Gastroesophageal sphincter (tissue), 4 donors: ENCODE data around the gene XPO6. TPM values are rescaled to one million over a fixed set of nuclear protein-coding genes. Genes with fewer than 3 reads are reported as not detected.

ENCODE experiments used
- ATAC-seq: fragments of 150-250 bp; one replicate; pipeline ENCODE4 v1.9.1; 2016; ENCODE audit warnings: mild to moderate bottlenecking, moderate library complexity
- H3K27ac ChIP-seq, 4 donors: fragments of 200-600 bp; sonication (generic) in 3 of 4; 1 replicate in 3 of 4; 2 replicates in 1 of 4; pipeline ENCODE4 v1.5.1; 2016 to 2019
- H3K27me3 ChIP-seq: fragments of 200-600 bp; sonication (generic); one replicate; pipeline ENCODE4 v1.5.1; 2019
- H3K36me3 ChIP-seq, 2 donors: fragments of 200-600 bp; sonication (generic); one replicate each; pipeline ENCODE4 v1.5.1; 2019; ENCODE audit warnings: control low read depth in 1 of 2
- H3K4me1 ChIP-seq, 3 donors: fragments of 200-600 bp; sonication (generic); 1 replicate in 2 of 3; 2 replicates in 1 of 3; pipeline ENCODE4 v1.5.1; 2016 to 2019; ENCODE audit warnings: control low read depth in 2 of 3
- H3K4me3 ChIP-seq, 2 donors: fragments of 200-600 bp; sonication (generic); one replicate each; pipeline ENCODE4 v1.5.1; 2019; ENCODE audit warnings: mild to moderate bottlenecking in 1 of 2, moderate library complexity in 1 of 2
- H3K9me3 ChIP-seq, 3 donors: fragments of 200-600 bp; sonication (generic); one replicate each; pipeline ENCODE4 v1.5.1; 2017 to 2019; ENCODE audit warnings: control low read depth in 2 of 3
- CTCF ChIP-seq, 4 experiments: fragments of 200-600 bp in 2 of 4; fragments of 450-650 bp in 2 of 4; sonication (generic) in 1 of 4; IDR thresholded peaks; one replicate each; pipeline ENCODE4 v1.5.1; 2017 to 2019; ENCODE audit warnings: antibody characterized with exemption in 4 of 4, mild to moderate bottlenecking in 2 of 4, moderate library complexity in 2 of 4
- EP300 ChIP-seq: sonication (generic); formaldehyde crosslinking; IDR thresholded peaks from one replicate; pipeline ENCODE4 v1.6.1; 2017; ENCODE audit warnings: antibody characterized with exemption, mild to moderate bottlenecking
- POLR2A ChIP-seq, 2 donors: fragments of 450-650 bp; IDR thresholded peaks; one replicate each; pipeline ENCODE4 v1.6.1; 2017; ENCODE audit warnings: antibody characterized with exemption in 2 of 2, mild to moderate bottlenecking in 2 of 2, moderate library complexity in 1 of 2
- POLR2AphosphoS5 ChIP-seq: sonication (generic); formaldehyde crosslinking; IDR thresholded peaks from one replicate; pipeline ENCODE4 v1.6.1; 2017; ENCODE audit warnings: antibody characterized with exemption
- WGBS, 2 donors: methylation state at CpG; one replicate each; pipeline ENCODE4 v1.1.5; 2018; ENCODE audit warnings: low coverage in 1 of 2; 5-methylcytosine and 5-hydroxymethylcytosine counted together
- total RNA-seq, 4 donors: library from RNA; depleted of rRNA; stranded (reverse); fragments of >200 nt; gene quantifications; one replicate each; pipeline ENCODE4 v1.1.0, GENCODE V29; 2016

XPO6 gene
- total RNA-seq, 4 donors from 2014 or later, result 35.3 to 80.2 (median 66.8) TPM

- no peak for ATAC-seq
- H3K4me3 ChIP-seq, result no peak overlapping the region
- no peaks in the 10 kb centered on the region for H3K9me3 ChIP-seq
- 39 to 44% methylated on average over 2 of the region's 3 CpGs for WGBS, 2 donors
- H3K36me3 ChIP-seq, result peaks cover 0 to 4% of the 10 kb centered on the region in 2 donors
- no peak for TF ChIP-seq POLR2AphosphoS5
- no peak for TF ChIP-seq EP300
- no peak for TF ChIP-seq POLR2A (IDR thresholded peaks at IDR 0.05)
- TF ChIP-seq CTCF (IDR thresholded peaks at IDR 0.05), result no peak
- H3K27ac ChIP-seq, result no peak overlapping the region
- H3K4me1 ChIP-seq, result peaks cover 0 to 66% (median 13%) of the 10 kb centered on the region in 3 donors
- H3K27me3 ChIP-seq, result no peaks in the 10 kb centered on the region
Observed at GRCh38 chr16:28191364-28191960, 20.3 kb downstream of the XPO6 start.

GRCh38 chr16:28189245-28189644 lies 22.5 kb downstream of the XPO6 start:
- TF ChIP-seq EP300, result no peak
- TF ChIP-seq POLR2AphosphoS5, result no peak
- no peak for TF ChIP-seq CTCF (IDR thresholded peaks at IDR 0.05)
- TF ChIP-seq POLR2A (IDR thresholded peaks at IDR 0.05), result no peak
- Histone ChIP-seq H3K27ac (no peak overlapping the region), H3K27me3 (no peaks in the 10 kb centered on the region), H3K4me3 (no peak overlapping the region), H3K36me3 (no peaks in the 10 kb centered on the region), H3K9me3 (no peaks in the 10 kb centered on the region), H3K4me1 (peaks cover 0 to 66% (median 12%) of the 10 kb centered on the region in 3 donors)
- ATAC-seq, result no peak
- WGBS, 2 donors, result 68 to 82% methylated on average over 3 of the region's 3 CpGs

GRCh38 chr16:28188085-28188916 lies 23.5 kb downstream of the XPO6 start:
- Histone ChIP-seq H3K27ac (no peak overlapping the region), H3K27me3 (no peaks in the 10 kb centered on the region), H3K36me3 (no peaks in the 10 kb centered on the region), H3K4me1 (peaks cover 0 to 66% (median 5%) of the 10 kb centered on the region in 3 donors), H3K4me3 (no peak overlapping the region), H3K9me3 (no peaks in the 10 kb centered on the region)
- TF ChIP-seq EP300 (no peak), POLR2AphosphoS5 (no peak), POLR2A (IDR thresholded peaks at IDR 0.05) (no peak), CTCF (IDR thresholded peaks at IDR 0.05) (no peak)
- WGBS, 2 donors, result 78 to 85% methylated on average over 4 to 6 of the region's 6 CpGs
- no peak for ATAC-seq

GRCh38 chr16:28187595-28188004 lies 24.2 kb downstream of the XPO6 start:
- H3K36me3 ChIP-seq, result no peaks in the 10 kb centered on the region
- no peak overlapping the region for H3K4me3 ChIP-seq
- no peaks in the 10 kb centered on the region for H3K27me3 ChIP-seq
- H3K27ac ChIP-seq, result no peak overlapping the region
- ATAC-seq, result no peak
- peaks cover 0 to 73% (median 5%) of the 10 kb centered on the region in 3 donors for H3K4me1 ChIP-seq
- 80 to 83% methylated on average over 2 of the region's 2 CpGs for WGBS, 2 donors
- TF ChIP-seq EP300 (no peak), POLR2A (IDR thresholded peaks at IDR 0.05) (no peak)
- no peaks in the 10 kb centered on the region for H3K9me3 ChIP-seq

- Histone ChIP-seq H3K27me3 (no peaks in the 10 kb centered on the region), H3K36me3 (no peaks in the 10 kb centered on the region), H3K4me3 (no peak overlapping the region), H3K4me1 (peaks cover 0 to 79% (median 5%) of the 10 kb centered on the region in 3 donors), H3K9me3 (no peaks in the 10 kb centered on the region), H3K27ac (no peak overlapping the region)
- TF ChIP-seq EP300, result no peak
- no peak for TF ChIP-seq CTCF (IDR thresholded peaks at IDR 0.05)
- TF ChIP-seq POLR2A (IDR thresholded peaks at IDR 0.05), result no peak
- TF ChIP-seq POLR2AphosphoS5, result no peak
- WGBS, 2 donors, result 88 to 94% methylated on average over 2 to 3 of the region's 4 CpGs
- no peak for ATAC-seq
Observed at GRCh38 chr16:28186752-28187151, 25.0 kb downstream of the XPO6 start.
